BE2C (cell line): ENCODE measurements around the gene BRSK2.

Experiments used
- DNase-seq: peaks from one replicate; pipeline ENCODE4 v3.0.0-alpha.2; 2020
- H3K27me3 ChIP-seq: fragments of 250-450 bp; sonication (Bioruptor Pico); 2 replicates; pipeline ENCODE4 v1.5.1; 2020; ENCODE audit warnings: mild to moderate bottlenecking
- H3K36me3 ChIP-seq: fragments of 250-450 bp; sonication (Bioruptor Pico); 2 replicates; pipeline ENCODE4 v1.5.1; 2020; ENCODE audit warnings: mild to moderate bottlenecking
- H3K4me1 ChIP-seq: fragments of 250-450 bp; sonication (Bioruptor Pico); 2 replicates; pipeline ENCODE4 v1.5.1; 2020
- H3K4me3 ChIP-seq: 2 replicates; pipeline ENCODE4 v1.5.1; 2011; ENCODE audit warnings: low read depth, low read length
- H3K9me3 ChIP-seq: fragments of 250-450 bp; sonication (Bioruptor Pico); 2 replicates; pipeline ENCODE4 v1.5.1; 2020
- CTCF ChIP-seq: IDR thresholded peaks from 2 replicates; pipeline ENCODE4 v1.5.1; 2012; ENCODE audit warnings: mild to moderate bottlenecking, low read depth, low read length

The BRSK2 gene

GRCh38 chr11:1501421-1502167 lies 111.9 kb downstream of the BRSK2 start:
- H3K27me3 ChIP-seq = no peaks in the 10 kb centered on the region
- no peaks in the 10 kb centered on the region for H3K9me3 ChIP-seq
- H3K4me3 ChIP-seq = no peak overlapping the region
- no peak for DNase-seq
- TF ChIP-seq CTCF = no peak
- no peaks in the 10 kb centered on the region for H3K4me1 ChIP-seq
- no peaks in the 10 kb centered on the region for H3K36me3 ChIP-seq

GRCh38 chr11:1502168-1502953 lies 112.6 kb downstream of the BRSK2 start:
- no peaks in the 10 kb centered on the region for H3K36me3 ChIP-seq
- H3K27me3 ChIP-seq = no peaks in the 10 kb centered on the region
- no peaks in the 10 kb centered on the region for H3K4me1 ChIP-seq
- H3K4me3 ChIP-seq = no peak overlapping the region
- no peak for TF ChIP-seq CTCF
- DNase-seq = no peak
- H3K9me3 ChIP-seq = no peaks in the 10 kb centered on the region

GRCh38 chr11:1502954-1503707 lies 113.4 kb downstream of the BRSK2 start:
- Histone ChIP-seq H3K4me3 (no peak overlapping the region), H3K27me3 (no peaks in the 10 kb centered on the region), H3K36me3 (no peaks in the 10 kb centered on the region), H3K4me1 (no peaks in the 10 kb centered on the region), H3K9me3 (no peaks in the 10 kb centered on the region)
- TF ChIP-seq CTCF = no peak
- no peak for DNase-seq

- peak; percentile 32 for DNase-seq
- TF ChIP-seq CTCF = no peak
- Histone ChIP-seq H3K4me3 (no peak overlapping the region), H3K9me3 (no peaks in the 10 kb centered on the region), H3K27me3 (no peaks in the 10 kb centered on the region), H3K4me1 (no peaks in the 10 kb centered on the region), H3K36me3 (no peaks in the 10 kb centered on the region)
Observed at GRCh38 chr11:1503708-1504104, 114.0 kb downstream of the BRSK2 start.

GRCh38 chr11:1504138-1504537 lies 114.4 kb downstream of the BRSK2 start:
- Histone ChIP-seq H3K9me3 (no peaks in the 10 kb centered on the region), H3K4me3 (no peak overlapping the region), H3K27me3 (no peaks in the 10 kb centered on the region), H3K36me3 (no peaks in the 10 kb centered on the region), H3K4me1 (no peaks in the 10 kb centered on the region)
- no peak for TF ChIP-seq CTCF
- DNase-seq = no peak
